ENCODE results near the gene SELENOK. TPM values are rescaled to one million over a fixed set of nuclear protein-coding genes. Genes with fewer than 3 reads are reported as not detected.

Gene SELENOK
- total RNA-seq, 1 experiment from 2014 or later: 48.8 TPM

DNA sequence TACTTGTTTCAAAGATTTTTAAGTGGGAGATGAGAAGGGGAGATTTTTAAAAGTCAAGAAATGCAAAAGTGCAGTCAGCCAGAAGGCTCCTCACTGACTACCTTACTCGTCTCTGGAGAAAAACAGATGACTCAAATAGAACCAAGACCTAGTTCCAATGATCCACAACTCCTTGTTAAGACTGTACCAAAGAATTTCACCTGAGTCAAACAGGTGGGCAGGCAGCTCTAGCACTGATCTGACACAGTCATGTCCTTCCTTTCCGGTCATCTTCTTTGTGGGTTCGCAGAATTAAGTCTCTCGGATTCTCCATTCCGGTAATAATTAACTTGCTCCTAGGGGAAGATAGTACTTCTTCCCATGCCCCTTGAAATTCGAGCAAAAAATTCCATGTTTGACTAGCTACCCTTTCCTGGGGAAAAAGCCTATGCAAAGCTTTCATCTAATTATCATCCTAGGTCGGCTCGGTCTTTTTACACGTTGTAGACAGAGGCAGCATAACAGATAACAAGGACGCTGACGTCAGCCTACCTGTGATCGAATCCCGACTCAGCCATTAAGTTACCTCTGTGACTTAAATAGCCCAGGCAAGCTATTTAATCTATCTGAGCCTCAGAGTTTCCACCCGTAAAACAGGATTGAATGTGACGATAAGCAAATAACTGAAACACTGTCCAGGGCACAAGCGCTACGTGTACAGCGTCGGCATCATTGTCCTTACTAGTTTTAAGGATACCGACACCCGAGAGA lies 758 bp downstream of the SELENOK start:
- in situ Hi-C loops (cut with HindIII; ENCODE audit: low pct_unique_long_range_greater_than_20kb, low sequenced_read_pairs): no loop called here
- peak; percentile 22 for DNase-seq (ENCODE audit: low read depth, low spot score)

DNA sequence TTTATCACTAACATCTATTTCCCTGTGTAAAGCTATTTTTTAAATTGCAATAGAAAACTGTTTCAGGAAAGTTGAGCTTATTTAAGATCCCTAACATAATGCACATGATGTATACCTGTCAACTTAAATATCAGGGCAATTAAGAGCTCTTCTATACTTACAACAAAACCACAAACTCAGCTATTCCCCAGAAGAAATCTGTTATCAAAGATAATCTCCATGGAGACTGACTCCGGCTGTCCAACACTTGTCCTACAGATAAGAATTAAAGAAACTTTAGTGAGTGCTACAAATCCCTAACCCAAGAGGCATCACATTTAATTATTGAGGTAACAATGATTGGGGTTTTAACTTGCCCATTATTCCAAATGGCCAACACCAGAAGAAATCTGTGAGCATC lies 3.4 kb downstream of the SELENOK start:
- DNase-seq (ENCODE audit: low read depth, low spot score): no peak
- in situ Hi-C loops (cut with HindIII; ENCODE audit: low pct_unique_long_range_greater_than_20kb, low sequenced_read_pairs): no loop called here

DNA sequence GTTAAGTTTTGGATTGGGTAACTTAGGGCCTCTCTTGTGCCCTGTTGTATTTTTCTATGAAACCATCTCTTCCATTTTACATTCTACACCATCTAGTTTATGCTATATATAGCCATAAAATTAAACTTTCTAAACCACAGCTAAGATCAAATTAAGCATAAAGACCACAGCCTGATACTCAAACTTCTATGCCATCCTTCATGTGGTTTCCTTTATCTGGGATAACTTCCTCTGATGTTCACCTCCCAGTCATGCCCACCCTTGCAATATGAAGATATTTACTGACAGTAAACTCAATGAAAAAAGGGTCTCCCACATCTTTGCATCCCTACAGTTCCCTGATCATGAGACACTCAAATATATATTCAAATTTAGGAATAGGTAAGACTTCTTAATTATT lies 4.2 kb downstream of the SELENOK start:
- in situ Hi-C loops (cut with HindIII; ENCODE audit: low pct_unique_long_range_greater_than_20kb, low sequenced_read_pairs): no loop called here
- no peak for DNase-seq (ENCODE audit: low read depth, low spot score)

DNA sequence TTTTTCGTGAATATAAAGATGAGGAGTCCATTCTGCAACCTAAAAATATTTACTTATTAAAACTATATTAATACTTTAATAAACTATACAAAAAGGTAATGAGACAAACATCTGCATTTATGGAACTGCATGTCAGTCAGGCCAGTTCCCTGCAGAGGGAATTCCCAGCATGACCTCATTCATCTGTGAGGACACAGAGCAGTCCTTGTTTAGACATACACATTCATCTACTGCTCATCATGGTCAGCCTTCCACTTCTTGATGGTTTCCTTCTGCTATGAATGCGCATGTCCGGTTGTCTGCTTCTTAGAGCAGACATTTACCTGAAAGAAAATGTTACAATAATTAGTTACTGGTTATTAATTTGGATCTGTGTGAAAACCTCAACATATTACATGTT lies 6.4 kb downstream of the SELENOK start:
- peak; percentile 93 for DNase-seq (ENCODE audit: low read depth, low spot score)

DNA sequence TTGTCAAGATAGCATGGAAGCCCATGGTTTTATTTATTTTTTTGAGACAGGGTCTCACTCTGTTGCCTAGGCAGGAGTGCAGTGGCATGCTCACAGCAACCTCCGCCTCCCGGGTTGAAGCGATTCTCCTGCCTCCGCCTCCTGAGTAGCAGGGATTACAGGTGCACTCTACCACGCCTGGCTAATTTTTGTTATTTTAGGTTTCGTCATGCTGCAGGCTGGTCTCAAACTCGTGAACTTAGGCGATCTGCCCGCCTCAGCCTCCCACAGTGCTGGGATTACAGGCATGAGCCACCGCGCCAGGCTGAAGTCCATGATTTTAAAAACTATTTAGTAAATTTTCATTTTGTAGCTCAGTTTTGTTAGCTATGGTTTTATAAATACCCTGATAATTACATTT lies 7.0 kb downstream of the SELENOK start:
- in situ Hi-C loops (cut with HindIII; ENCODE audit: low pct_unique_long_range_greater_than_20kb, low sequenced_read_pairs): no loop called here

More for the DNA sequence above, 6.4 kb downstream of the SELENOK start:
- in situ Hi-C loops (cut with HindIII; ENCODE audit: low pct_unique_long_range_greater_than_20kb, low sequenced_read_pairs): no loop called here

DNA sequence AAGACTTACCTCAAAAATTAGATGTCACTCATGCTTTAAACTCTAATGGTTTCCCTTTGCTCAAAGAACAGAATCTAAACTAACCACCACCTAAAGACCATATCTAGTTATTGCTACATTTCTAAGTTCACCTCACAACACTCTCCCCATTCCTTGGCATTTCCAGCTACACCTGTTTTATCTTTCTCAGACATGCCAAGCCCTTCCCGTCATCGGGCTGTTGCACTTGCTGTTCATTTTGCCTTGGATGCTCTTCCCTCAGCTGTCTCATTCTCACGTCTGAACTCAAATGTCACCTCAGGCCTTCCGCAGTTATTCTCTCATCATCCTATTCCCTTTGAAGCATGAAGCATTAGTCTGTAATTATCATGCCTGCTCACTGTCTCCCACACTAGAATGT lies 8.7 kb downstream of the SELENOK start:
- DNase-seq (ENCODE audit: low read depth, low spot score): no peak
- in situ Hi-C loops (cut with HindIII; ENCODE audit: low pct_unique_long_range_greater_than_20kb, low sequenced_read_pairs): no loop called here

More for the DNA sequence above, 7.0 kb downstream of the SELENOK start:
- DNase-seq (ENCODE audit: low read depth, low spot score): no peak

DNA sequence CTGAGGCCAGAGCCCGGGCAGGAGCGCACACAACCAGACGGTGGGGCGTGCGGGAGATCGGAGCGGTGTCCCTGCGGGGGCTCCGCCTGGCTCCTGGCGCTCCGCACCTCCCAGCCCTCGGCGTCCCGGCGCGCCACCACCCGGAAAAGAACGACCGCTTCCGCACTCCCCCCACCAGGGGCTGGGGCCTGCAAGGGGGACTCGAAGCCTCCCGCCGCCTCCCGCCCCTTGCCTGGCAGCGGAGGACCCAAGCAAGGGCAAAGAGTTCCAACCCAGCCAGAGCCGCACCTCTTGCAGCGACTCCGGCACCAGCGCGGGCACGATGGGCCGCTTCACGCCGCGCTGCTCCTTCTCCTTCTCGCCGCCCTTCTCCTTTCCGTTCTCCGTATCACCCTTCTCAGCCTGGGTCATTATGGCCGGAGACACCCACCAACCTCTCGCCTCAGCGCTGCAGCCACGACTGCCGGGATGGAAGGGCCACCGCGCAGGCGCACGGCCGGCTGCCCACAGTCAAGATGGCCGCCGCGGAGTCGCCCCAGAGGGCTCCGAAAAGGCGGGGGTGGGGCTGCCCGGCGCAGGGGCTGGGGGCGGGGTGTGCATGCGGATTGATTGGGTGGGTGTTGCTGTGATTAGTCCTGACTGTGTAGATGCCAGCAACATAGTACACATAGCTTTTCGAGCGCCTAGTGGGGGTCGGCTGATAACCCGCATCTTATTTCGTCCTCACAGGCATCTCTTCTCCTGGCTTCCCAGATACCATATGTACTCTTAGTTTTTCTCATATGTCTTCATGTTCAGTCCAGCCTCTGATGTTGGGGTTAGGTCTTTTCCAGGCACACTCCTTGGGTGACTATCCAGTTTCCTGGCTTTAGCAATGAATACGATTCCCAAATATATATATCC lies 9.7 kb downstream of the SELENOK start, which contains the start of gene ACTR8:
TSS of gene ACTR8 (minus strand) at position 462 of the 903 bp plus-strand sequence. CDS start at position 411, 51 bp downstream.
- peak; percentile 84 for DNase-seq (ENCODE audit: low read depth, low spot score)
- in situ Hi-C loops (cut with HindIII; ENCODE audit: low pct_unique_long_range_greater_than_20kb, low sequenced_read_pairs): no loop called here

DNA sequence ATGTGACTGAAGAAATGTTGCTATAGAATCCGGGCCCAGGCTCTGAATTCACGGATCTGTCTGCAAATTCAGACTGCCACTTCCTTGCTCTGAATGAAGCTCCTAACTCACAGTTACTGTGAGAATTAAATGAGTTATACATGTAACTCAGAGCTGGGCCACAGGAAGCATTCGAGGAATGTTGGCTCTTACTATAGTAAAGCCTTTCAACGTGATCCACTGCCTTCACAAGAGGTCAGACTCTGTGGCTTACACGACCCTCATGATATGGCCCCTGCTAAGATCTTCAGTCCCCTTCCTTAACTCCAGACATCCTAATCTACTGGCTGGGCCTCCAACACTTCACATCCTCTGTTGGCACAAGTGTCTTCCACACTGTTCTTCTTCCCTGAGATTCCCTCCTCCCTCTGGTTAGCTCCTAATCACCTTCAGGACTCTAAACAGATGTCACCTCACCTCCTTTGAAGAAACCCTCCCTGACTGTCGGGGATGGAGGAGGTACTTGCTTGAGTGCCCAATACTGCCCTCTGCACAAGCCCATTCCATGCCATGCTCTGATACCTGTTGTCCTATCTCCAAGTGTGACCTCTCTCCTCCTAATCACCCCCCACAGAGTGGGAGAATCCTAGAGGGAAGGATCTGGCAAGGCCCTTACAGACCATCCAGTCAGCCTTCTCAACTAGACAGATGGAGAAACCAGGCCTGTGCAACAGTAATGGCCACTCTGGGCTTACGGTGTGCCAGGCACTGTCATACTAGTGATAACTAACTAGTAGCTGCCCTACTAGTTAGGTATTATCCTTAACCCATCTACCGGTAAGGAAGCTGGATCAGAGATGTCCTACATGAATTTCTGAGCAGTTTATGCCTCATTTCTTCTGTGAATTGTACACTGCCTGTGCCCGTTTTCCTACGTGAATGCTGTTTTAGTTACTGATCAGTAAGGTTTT lies 11.0 kb downstream of the SELENOK start:
- in situ Hi-C loops (cut with HindIII; ENCODE audit: low pct_unique_long_range_greater_than_20kb, low sequenced_read_pairs): no loop called here
- DNase-seq (ENCODE audit: low read depth, low spot score): no peak

DNA sequence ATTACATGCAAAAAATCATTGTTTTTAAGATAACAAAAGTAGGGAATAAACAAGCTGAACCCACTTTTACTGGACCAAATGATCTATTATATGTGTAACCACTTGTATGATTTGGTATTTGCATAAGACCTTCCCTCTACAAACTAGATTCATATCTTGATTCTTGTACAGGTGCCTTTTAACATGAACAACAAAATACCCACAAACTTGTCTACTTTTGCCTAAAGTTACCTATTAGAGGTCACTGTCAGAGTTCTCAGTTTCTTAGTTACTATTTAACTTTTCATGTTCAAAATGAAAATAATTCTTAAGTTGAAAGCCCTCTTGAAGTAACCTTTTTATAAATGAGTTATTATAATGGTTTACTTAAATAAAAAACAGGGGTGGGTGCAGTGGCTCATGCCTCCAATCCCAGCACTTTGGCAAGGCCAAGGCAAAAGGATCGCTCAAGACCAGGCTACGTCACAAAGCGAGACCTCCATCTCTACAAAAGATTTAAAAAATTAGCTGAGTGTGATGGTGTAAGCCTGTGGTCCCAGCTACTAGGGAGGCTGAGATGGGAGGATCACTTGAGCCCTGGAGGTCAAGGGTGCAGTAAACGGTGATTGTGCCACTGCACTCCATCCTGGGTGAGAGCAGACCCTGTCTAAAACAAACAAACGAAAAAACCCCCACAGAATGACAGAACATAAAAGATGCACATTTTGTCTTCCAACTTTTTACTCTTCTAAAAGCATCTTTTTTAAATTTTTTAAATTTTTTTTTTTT lies 25.7 kb downstream of the SELENOK start:
- DNase-seq (ENCODE audit: low read depth, low spot score): no peak
- in situ Hi-C loops (cut with HindIII; ENCODE audit: low pct_unique_long_range_greater_than_20kb, low sequenced_read_pairs): no loop called here

DNA sequence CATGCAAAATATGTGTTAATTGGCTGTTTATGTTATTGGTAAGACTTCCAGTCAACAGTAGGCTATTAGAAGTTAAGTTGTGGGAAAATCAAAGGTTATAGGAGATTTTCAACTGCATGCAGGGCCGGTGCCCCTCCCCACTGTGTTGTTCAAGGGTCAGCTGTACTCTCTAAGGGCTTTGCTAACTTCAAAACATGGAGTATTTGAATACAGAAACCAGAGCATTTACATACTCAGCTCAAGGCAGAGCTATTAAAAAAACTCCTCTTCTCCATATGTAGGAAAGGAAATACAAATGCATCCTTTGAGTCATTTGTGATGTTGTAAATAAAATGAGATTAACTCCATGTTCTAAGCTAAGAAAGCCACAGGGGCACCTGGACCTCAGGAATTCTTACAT lies 28.5 kb downstream of the SELENOK start:
- DNase-seq (ENCODE audit: low read depth, low spot score): no peak
- in situ Hi-C loops (cut with HindIII; ENCODE audit: low pct_unique_long_range_greater_than_20kb, low sequenced_read_pairs): no loop called here

DNA sequence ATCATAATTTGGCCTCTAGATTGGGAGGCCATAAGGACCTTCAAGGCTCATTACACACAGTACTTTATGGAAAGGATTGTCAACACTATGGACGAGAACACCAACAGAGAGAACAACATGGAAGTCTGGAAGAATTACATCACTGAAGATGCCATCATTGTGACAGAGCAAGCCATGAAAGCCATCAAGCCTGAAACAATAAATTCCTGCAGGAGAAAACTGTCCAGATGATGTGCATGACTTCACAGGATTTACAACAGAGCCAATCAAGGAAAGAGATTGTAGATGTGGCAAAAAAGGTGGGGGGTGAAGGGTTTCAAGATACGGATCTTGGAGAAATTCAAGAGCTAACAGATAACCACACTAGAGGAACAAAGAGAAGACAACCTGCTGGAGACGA lies 29.4 kb downstream of the SELENOK start:
- in situ Hi-C loops (cut with HindIII; ENCODE audit: low pct_unique_long_range_greater_than_20kb, low sequenced_read_pairs): no loop called here
- DNase-seq (ENCODE audit: low read depth, low spot score): no peak

DNA sequence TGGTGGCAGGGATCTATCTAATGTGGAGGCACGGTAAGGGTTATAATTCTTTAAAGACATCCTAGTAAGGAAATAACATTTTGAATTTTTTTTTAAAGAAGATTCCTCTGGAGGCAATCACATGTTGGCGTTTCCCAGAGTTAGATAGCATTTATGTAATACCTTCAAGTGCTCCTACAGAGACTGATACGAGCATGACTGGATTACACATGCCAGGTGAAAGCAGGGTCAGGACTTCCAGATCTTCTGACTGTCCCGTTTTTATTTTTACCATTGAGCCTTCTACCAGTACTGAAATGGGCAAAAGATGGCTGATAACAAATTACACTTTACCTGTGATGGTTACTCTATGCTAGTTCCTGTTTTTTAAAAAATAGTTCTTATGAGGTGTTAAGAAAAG lies 31.5 kb downstream of the SELENOK start:
- DNase-seq (ENCODE audit: low read depth, low spot score): no peak
- in situ Hi-C loops (cut with HindIII; ENCODE audit: low pct_unique_long_range_greater_than_20kb, low sequenced_read_pairs): no loop called here

DNA sequence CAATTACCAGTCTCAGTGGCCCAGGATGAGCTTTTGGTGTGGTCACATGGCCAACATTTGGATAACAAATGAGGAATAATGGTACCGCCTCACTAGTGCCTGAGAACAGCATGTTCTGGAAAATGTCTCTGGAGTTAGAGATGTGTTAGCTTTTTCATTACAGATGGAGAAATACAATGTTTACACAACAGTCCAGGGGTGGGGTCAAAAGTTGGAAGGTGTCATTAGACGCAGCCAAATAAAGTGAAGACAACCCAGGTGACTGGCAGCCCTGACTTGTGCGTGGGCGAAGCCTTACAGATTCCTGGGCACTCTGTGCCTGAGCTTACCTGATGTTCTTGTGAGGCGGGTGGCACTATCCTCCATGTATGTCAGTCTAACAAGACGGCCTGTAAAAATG lies 32.5 kb downstream of the SELENOK start:
- in situ Hi-C loops (cut with HindIII; ENCODE audit: low pct_unique_long_range_greater_than_20kb, low sequenced_read_pairs): no loop called here
- DNase-seq (ENCODE audit: low read depth, low spot score): no peak

DNA sequence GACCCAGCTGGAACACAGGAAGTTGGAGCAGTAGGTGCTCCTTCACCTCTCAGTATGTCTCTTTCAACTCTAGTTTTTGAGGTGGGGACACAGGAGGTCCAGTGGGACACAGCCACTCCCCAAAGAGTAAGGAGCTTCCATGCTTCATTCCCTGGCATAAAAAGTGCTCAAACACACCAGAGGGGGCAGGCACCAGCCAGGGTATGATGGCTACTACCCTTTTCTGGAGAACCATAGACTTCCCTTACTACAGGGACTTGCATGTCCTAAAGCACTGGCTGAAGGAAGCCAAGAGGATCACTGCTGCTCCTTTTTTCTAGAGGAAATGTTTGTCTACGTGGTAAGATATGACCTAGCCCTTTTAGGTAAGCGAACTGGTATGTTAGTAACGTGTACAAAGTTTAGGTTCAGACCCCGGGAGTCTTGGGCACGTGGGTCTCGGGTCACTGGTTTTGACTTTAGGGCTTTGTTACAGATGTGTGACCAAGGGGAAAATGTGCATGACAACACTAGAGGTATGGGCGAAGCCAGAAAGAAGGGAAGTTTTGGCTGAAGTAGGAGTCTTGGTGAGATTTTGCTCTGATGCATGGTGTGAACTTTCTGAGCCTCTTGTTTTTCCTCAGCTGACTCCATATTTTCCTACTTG lies 33.4 kb downstream of the SELENOK start:
- no peak for DNase-seq (ENCODE audit: low read depth, low spot score)
- in situ Hi-C loops (cut with HindIII; ENCODE audit: low pct_unique_long_range_greater_than_20kb, low sequenced_read_pairs): no loop called here

DNA sequence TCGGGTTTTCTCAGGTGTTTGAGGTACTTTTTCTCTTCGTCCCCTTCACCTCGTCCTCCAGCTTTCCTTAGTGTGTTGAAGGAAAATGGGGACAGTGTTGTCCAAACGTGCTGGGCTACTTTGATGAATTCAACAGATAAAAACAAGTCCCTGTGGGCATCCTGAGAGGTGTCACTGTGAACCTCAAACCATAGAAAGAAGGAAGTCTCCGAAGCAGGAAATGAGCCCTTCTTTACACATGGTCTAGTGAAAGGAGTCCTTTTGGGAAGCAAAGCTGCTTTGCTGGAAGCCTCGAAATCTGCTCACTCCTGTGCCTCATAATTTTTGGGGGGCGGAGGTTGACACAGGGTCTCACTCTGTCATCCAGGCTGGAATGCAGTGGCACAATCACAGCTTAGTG lies 34.7 kb downstream of the SELENOK start:
- no peak for DNase-seq (ENCODE audit: low read depth, low spot score)
- in situ Hi-C loops (cut with HindIII; ENCODE audit: low pct_unique_long_range_greater_than_20kb, low sequenced_read_pairs): no loop called here

DNA sequence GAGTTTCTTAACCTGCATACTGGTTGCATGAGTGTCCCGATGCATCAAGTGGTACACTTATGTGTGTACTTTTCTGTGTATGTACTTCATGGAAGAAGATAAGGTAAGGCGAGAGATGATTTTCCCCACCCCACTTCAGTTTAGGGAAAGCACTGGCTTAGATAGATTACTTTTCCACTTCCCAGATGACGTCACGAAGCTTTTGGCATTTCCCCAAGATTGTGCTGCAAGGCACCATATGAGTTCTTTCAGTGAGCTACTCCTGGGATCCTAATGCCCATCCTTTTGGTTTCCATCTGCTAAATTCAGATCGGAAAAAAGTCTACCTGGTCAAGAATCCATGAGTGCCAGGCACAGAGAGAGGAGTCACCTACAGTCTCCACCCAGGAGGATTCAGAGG lies 40.8 kb downstream of the SELENOK start:
- DNase-seq (ENCODE audit: low read depth, low spot score): no peak
- in situ Hi-C loops (cut with HindIII; ENCODE audit: low pct_unique_long_range_greater_than_20kb, low sequenced_read_pairs): no loop called here

DNA sequence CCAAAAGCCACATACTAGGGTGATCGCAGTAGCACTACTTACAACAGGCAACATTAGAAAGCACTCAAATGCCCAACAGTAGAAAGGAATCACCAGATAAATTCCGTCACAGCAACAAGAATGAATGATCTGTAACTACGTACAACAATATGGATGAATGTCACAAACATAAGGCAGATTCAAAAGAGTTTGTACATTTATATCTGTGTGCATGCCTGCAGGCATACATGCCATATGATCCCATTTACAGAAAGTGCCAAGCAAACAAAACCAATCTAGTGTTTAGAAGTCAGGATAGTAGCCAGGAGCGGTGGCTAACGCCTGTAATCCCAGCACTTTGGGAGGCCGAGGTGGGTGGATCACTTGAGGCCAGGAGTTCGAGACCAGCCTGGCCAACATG lies 41.7 kb downstream of the SELENOK start:
- DNase-seq (ENCODE audit: low read depth, low spot score): peak; percentile 15
- in situ Hi-C loops (cut with HindIII; ENCODE audit: low pct_unique_long_range_greater_than_20kb, low sequenced_read_pairs): no loop called here

All from SK-MEL-5 (cell line).